CD4-positive, alpha-beta T cell treated with Interleukin-10 for 1 hour (primary cell): ENCODE data around the gene RUNX2.

Source experiments
- DNase-seq: peaks from one replicate; pipeline ENCODE4 v3.0.0-alpha.2; 2020

Gene RUNX2

DNA sequence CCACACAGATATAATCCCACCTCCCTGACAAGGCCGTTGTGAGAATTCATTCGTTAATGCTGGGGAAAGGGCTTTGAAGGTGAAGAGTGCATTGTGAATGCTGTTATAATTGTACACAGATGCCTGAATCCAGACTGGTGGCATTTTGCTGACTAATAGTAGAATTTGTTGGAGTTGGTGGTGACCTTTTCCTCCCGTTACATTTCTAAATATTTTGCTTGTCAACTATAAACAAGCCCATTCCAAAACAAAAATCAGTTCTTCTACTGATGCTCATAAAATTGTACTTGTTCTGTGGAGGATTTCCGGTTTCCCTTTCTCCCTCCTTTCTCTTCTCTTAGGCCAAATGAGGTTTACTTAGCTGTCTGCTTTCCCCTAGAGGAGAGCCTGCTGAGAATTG is 302.7 kb downstream of the RUNX2 start:
- DNase-seq, result no peak

GRCh38 chr6:45631396-45631795 is 303.3 kb downstream of the RUNX2 start:
- DNase-seq, result no peak

- peak; percentile 8 for DNase-seq
Measured at GRCh38 chr6:45633272-45633908, 305.3 kb downstream of the RUNX2 start.

GRCh38 chr6:45634231-45634630 is 306.1 kb downstream of the RUNX2 start:
- DNase-seq, result no peak

DNA sequence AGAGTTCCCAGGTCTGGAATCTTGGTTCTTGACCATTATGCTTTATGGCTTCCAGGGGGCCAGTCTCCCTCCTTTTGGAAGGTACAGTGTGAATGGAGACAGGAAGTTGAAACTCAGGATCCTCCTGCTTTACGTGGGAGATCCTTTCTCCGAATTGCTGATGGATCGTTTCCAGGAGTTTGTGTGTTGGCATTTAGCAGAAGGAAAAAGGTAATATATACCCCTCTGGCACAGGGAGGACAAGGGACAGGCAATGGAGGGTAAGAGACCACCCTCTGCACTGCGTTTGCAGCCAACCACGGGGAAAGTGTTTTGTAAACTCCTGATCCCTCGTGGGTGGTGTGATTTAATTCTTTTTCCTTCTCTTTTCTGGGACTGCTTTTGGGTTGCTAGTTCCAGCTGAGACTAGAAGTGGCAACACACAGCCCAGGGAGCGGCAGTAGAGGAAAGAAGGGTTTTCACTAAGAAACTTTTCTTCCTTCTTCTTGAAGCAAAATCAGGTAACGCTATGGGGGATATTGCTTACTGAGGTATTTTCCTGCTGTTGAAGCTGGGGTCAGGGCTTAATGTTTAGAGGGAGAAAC is 307.2 kb downstream of the RUNX2 start:
- no peak for DNase-seq

GRCh38 chr6:45637056-45637455 is 308.9 kb downstream of the RUNX2 start:
- DNase-seq, result no peak

- DNase-seq, result no peak
Measured at GRCh38 chr6:45637611-45638257, 309.6 kb downstream of the RUNX2 start.

DNA sequence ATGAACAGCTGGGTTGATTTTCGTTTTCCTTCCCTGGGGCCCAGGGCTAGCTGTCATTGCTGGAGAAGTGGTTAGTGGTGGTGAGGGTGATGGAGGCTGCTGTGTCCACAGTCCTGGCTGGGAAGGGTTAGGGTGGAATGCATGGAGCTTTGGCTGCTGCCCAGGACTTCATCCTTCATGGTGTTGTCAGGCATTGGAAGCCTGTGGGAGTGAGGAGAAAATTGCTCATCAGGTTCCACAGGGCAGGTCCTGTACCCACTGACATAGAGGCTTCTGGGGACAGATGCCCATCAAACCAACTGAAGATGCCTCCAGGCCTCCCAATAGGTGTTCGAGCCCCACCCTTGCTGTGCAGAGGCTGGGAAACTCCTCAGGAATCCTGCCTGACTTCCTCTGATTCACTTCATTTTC is 312.0 kb downstream of the RUNX2 start:
- no peak for DNase-seq

GRCh38 chr6:45640811-45641210 is 312.7 kb downstream of the RUNX2 start:
- DNase-seq, result no peak

DNA sequence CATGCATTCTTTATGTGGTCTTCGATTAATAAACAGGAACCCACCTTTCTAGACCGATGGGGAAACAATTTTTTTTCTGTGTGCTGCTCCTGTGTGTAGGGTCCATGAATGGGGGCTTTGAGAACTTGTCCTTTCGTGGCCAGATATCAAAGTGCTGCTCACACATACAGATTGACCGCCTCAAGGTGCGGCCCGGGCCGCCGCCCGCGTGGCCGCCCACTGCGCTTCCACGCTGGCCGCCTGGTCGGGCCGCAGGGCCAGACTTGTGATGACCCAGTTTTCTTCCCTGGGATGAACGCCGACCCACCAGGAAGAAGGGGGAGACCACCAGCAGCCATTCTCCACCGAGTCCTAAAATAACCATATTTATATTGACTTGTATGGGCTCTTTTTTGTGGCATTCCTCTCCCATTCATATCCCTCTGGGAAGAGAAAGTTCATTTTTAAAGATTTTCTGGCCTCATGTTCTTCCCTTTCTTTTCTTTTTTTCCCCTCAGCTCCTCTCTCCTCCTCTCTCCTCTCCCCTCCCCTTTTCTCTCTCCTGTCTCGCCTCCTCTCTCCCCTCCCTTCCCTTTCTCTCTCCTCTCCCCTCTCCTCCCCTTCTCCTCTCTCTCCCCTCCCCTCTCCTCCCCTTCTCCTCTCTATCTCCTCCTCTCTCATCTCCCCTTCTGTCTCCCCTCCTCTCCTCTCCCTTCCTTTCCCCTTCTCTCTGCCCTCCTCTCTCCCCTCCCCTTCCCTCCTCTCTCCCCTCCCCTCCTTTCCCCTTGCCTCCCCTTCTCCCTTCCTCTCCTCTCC is 314.4 kb downstream of the RUNX2 start:
- no peak for DNase-seq

DNA sequence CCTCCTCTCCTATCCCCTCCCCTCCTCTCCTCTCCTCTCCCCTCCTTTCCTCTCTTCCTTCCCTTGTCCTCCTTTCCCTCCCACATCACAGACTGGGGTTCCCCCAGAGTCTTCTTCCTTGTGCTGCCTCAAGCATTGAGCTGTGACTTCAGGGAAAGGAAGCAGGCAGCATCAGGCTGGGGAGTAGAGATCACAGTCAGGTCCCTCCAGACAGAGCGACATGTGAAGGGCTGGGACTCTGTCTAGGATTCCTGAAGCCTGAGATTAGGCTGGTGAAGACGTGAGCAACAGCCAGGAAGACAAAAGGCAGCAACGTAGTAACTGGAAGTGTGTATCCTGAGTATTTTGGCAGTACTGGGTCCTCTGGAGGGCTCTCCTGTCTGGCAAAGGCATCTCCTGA is 315.0 kb downstream of the RUNX2 start:
- no peak for DNase-seq

GRCh38 chr6:45644720-45645119 is 316.6 kb downstream of the RUNX2 start:
- no peak for DNase-seq

DNA sequence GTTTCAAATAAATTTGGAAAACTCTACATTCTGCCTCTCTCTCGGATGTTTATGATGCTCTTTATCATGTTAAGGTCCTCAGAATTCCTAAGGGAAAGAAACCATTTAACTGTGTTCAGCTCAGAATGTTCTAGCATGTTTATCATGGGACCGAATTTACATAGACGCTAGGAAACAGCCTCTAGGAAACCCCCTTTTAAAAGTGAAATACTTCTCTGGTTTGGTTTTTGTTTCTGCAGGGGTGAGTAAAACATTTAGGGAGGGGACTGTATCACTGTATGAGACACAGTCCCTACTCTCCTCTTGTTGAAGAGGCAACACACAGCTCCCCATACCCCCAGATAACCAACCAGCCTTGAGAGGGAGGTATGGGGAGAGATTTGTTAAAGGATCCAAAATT is 317.2 kb downstream of the RUNX2 start:
- DNase-seq, result no peak

GRCh38 chr6:45647341-45648261 is 319.5 kb downstream of the RUNX2 start:
- DNase-seq, result no peak

DNA sequence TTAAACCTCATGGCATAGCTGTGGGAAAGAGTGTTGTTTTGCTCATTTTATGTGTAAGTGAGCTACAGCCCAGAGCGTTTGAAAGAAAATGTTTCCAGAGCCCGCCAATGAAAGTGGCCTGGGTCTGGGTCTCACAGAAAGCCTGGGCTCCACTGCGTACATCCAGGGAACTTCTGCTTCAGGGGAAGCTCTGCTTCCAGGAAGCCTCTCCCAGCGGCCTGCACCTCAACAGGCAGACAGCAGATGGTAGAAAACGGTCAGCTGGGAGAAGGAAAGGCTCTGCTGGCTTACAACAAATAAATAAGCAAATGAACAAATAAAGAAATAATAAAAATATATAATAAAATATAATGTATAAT is 320.1 kb downstream of the RUNX2 start:
- DNase-seq, result no peak

DNA sequence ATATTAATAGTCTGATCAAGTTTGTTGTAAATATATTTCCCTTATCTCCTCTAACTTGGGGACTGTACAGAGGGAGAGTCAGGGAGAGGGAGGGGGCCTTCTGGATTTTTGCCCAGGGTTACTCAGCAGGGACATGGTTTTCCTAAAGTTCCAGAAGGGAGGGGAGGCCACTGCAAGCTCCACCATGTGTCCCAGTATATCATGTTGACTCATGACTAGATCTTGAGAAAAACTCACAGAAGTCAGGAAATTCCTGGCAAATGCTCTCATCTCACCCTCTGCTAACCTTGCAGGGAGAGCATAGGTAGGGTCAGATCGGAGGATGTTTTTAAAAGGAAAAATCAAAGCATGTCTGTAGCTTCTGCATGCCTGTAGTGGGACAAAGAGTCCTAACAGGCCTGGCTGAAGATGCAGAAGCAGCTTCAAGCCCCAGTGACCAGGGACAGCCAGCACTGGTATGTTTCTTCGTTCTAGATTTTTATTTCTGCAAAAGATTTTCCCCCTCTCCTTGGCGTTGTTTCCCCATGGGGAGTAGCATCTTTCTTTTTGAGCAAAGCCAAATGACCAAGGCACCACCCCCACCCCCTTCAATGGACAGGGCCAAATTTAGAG is 322.5 kb downstream of the RUNX2 start:
- DNase-seq, result no peak

GRCh38 chr6:45651301-45651700 is 323.2 kb downstream of the RUNX2 start:
- no peak for DNase-seq

- DNase-seq, result no peak
Measured at GRCh38 chr6:45652416-45652815, 324.3 kb downstream of the RUNX2 start.

GRCh38 chr6:45653117-45653883 is 325.2 kb downstream of the RUNX2 start:
- no peak for DNase-seq

GRCh38 chr6:45654673-45655072 is 326.5 kb downstream of the RUNX2 start:
- DNase-seq, result no peak

- DNase-seq, result no peak
Measured at GRCh38 chr6:45655745-45656476, 327.8 kb downstream of the RUNX2 start.
